Thyroid gland (tissue), 4 donors: ENCODE results near the gene CHST7. TPM values are rescaled to one million over a fixed set of nuclear protein-coding genes. Genes with fewer than 3 reads are reported as not detected.

Source experiments
- DNase-seq, 2 donors: peaks; one replicate each; pipeline ENCODE4 v3.0.0-alpha.2; 2019
- H3K27ac ChIP-seq, 3 donors: fragments of 200-600 bp; sonication (generic); 1 replicate in 2 of 3; 2 replicates in 1 of 3; pipeline ENCODE4 v1.5.1; 2016 to 2019; ENCODE audit warnings: mild to moderate bottlenecking in 1 of 3, moderate library complexity in 1 of 3
- H3K27me3 ChIP-seq: fragments of 200-600 bp; sonication (generic); one replicate; pipeline ENCODE4 v1.5.1; 2019
- H3K36me3 ChIP-seq, 2 donors: fragments of 200-600 bp; sonication (generic); one replicate each; pipeline ENCODE4 v1.5.1; 2016 to 2019
- H3K4me1 ChIP-seq, 2 donors: fragments of 200-600 bp; sonication (generic); one replicate each; pipeline ENCODE4 v1.5.1; 2017 to 2019
- H3K4me3 ChIP-seq, 3 donors: fragments of 200-600 bp; sonication (generic); replicated peaks in 1 of 3; 1 replicate in 2 of 3; 2 replicates in 1 of 3; pipeline ENCODE4 v1.5.1; 2016; ENCODE audit warnings: mild to moderate bottlenecking in 1 of 3
- H3K9me3 ChIP-seq: fragments of 200-600 bp; sonication (generic); one replicate; pipeline ENCODE4 v1.5.1; 2017
- CTCF ChIP-seq, 6 experiments: fragments of 200-600 bp in 3 of 6; fragments of 450-650 bp in 3 of 6; sonication (generic) in 3 of 6; IDR thresholded peaks; one replicate each; pipeline ENCODE4 v1.5.1; 2016 to 2019; ENCODE audit warnings: antibody characterized with exemption in 6 of 6, mild to moderate bottlenecking in 2 of 6, inconsistent platforms in 1 of 6, moderate library complexity in 1 of 6
- POLR2A ChIP-seq, 2 donors: fragments of 450-650 bp; IDR thresholded peaks; one replicate each; pipeline ENCODE4 v1.6.1; 2017; ENCODE audit warnings: antibody characterized with exemption in 2 of 2, mild to moderate bottlenecking in 2 of 2, moderate library complexity in 1 of 2
- WGBS, 2 donors: methylation state at CpG; one replicate each; pipeline ENCODE4 v1.1.5; 2017; 5-methylcytosine and 5-hydroxymethylcytosine counted together
- intact Hi-C: fragments of 100-400 bp; cut with DNase I; formaldehyde crosslinking; loops from one replicate; pipeline ENCODE4 v1.15.1; 2023
- total RNA-seq, 4 donors: library from RNA; depleted of rRNA; stranded (reverse); fragments of >200 nt; gene quantifications; one replicate each; pipeline ENCODE4 v1.2.3, GENCODE V29; 2016

Gene CHST7
- total RNA-seq, 4 donors from 2014 or later, result 9.0 to 28.5 (median 20.4) TPM

- H3K27ac ChIP-seq, result peak overlapping the region in 1 of 3 donors; percentile 10
- no peaks in the 10 kb centered on the region for H3K36me3 ChIP-seq
- WGBS, 2 donors, result 23 to 56% methylated on average over 5 of the region's 5 CpGs
- peaks cover 0 to 11% of the 10 kb centered on the region in 2 donors for H3K4me1 ChIP-seq
- H3K9me3 ChIP-seq, result no peaks in the 10 kb centered on the region
- no peak overlapping the region for H3K4me3 ChIP-seq
- no peaks in the 10 kb centered on the region for H3K27me3 ChIP-seq
- no peak for DNase-seq
- no peak for TF ChIP-seq CTCF (IDR thresholded peaks at IDR 0.05)
- no peak for TF ChIP-seq POLR2A (IDR thresholded peaks at IDR 0.05)
- intact Hi-C loops, result no loop called here
Measured at GRCh38 chrX:46587753-46588171, 14.2 kb downstream of the CHST7 start.

GRCh38 chrX:46588263-46588662 is 14.7 kb downstream of the CHST7 start:
- TF ChIP-seq CTCF (IDR thresholded peaks at IDR 0.05) (no peak), POLR2A (IDR thresholded peaks at IDR 0.05) (no peak)
- DNase-seq, result peak; percentile 3 to 8
- no peak overlapping the region for H3K27ac ChIP-seq
- no peaks in the 10 kb centered on the region for H3K9me3 ChIP-seq
- intact Hi-C loops, result no loop called here
- no peak overlapping the region for H3K4me3 ChIP-seq
- peaks cover 0 to 11% of the 10 kb centered on the region in 2 donors for H3K4me1 ChIP-seq
- H3K27me3 ChIP-seq, result no peaks in the 10 kb centered on the region
- H3K36me3 ChIP-seq, result no peaks in the 10 kb centered on the region
- WGBS, 2 donors, result 74 to 83% methylated on average over 3 to 4 of the region's 4 CpGs

- Histone ChIP-seq H3K27ac (no peak overlapping the region), H3K27me3 (no peaks in the 10 kb centered on the region), H3K4me1 (peaks cover 0 to 11% of the 10 kb centered on the region in 2 donors), H3K9me3 (no peaks in the 10 kb centered on the region), H3K36me3 (no peaks in the 10 kb centered on the region), H3K4me3 (no peak overlapping the region)
- no peak for DNase-seq
- intact Hi-C loops, result no loop called here
- TF ChIP-seq CTCF (IDR thresholded peaks at IDR 0.05), result no peak
- TF ChIP-seq POLR2A (IDR thresholded peaks at IDR 0.05), result no peak
- WGBS, 2 donors, result 72 to 73% methylated on average over 7 of the region's 7 CpGs
Measured at GRCh38 chrX:46589977-46590723, 16.6 kb downstream of the CHST7 start.

GRCh38 chrX:46595084-46595483 is 21.5 kb downstream of the CHST7 start:
- DNase-seq, result no peak
- H3K4me3 ChIP-seq, result no peak overlapping the region
- no peaks in the 10 kb centered on the region for H3K4me1 ChIP-seq
- intact Hi-C loops, result no loop called here
- H3K27ac ChIP-seq, result no peak overlapping the region
- no peaks in the 10 kb centered on the region for H3K27me3 ChIP-seq
- TF ChIP-seq CTCF (IDR thresholded peaks at IDR 0.05), result no peak
- no peak for TF ChIP-seq POLR2A (IDR thresholded peaks at IDR 0.05)
- 89 to 100% methylated on average over 1 of the region's 1 CpG for WGBS, 2 donors
- no peaks in the 10 kb centered on the region for H3K36me3 ChIP-seq
- no peaks in the 10 kb centered on the region for H3K9me3 ChIP-seq

- DNase-seq, result no peak
- H3K36me3 ChIP-seq, result no peaks in the 10 kb centered on the region
- H3K4me1 ChIP-seq, result no peaks in the 10 kb centered on the region
- intact Hi-C loops, result no loop called here
- no peak overlapping the region for H3K27ac ChIP-seq
- TF ChIP-seq CTCF (IDR thresholded peaks at IDR 0.05) (no peak), POLR2A (IDR thresholded peaks at IDR 0.05) (no peak)
- 91 to 96% methylated on average over 8 of the region's 8 CpGs for WGBS, 2 donors
- no peak overlapping the region for H3K4me3 ChIP-seq
- no peaks in the 10 kb centered on the region for H3K27me3 ChIP-seq
- H3K9me3 ChIP-seq, result no peaks in the 10 kb centered on the region
Measured at GRCh38 chrX:46597208-46597607, 23.6 kb downstream of the CHST7 start.
